GM12892 (cell line): ENCODE results near the gene STAG3.
"Not testable (repeated sequence)": the region's sequence is repeated elsewhere in the genome, so short reads cannot be mapped to it uniquely, and the experiment has no call there.

Source experiments
- POLR2A ChIP-seq: IDR thresholded peaks from 2 replicates; pipeline ENCODE4 v1.6.1; 2011; ENCODE audit warnings: low read depth, low read length, control low read depth
- POLR2AphosphoS5 ChIP-seq: IDR thresholded peaks from 2 replicates; pipeline ENCODE4 v1.6.1; 2011; ENCODE audit warnings: low read depth, low read length, control low read depth
- TAF1 ChIP-seq: IDR thresholded peaks from 2 replicates; pipeline ENCODE4 v1.6.1; 2011; ENCODE audit warnings: low read depth, mild to moderate bottlenecking, control low read depth, low read length, borderline replicate concordance

DNA sequence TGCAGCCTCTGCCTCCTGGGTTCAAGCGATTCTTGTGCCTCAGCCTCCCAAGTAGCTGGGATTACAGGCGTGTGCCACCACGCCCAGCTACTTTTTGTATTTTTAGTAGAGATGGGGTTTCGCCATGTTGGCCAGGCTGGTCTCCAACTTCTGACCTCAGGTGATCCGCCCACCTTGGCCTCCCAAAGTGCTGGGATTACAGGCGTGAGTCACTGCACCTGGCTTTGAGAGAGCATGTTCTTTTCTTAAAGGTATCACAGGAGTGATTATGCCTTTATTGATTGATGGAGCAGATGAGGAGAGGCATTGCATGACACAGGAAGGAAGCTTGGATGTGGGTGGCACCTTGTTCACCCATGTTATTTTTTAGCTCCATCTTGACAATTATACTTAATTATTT is 5.4 kb downstream of the STAG3 start:
- TF ChIP-seq POLR2A, TAF1, POLR2AphosphoS5: not testable (repeated sequence)
